Activated naive CD8-positive, alpha-beta T cell treated with anti-CD3 and anti-CD28 coated beads for 36 hours (primary cell): ENCODE measurements around the gene UGT1A8. TPM values are rescaled to one million over a fixed set of nuclear protein-coding genes. Genes with fewer than 3 reads are reported as not detected.

Source experiments
- total RNA-seq, 2 experiments: library from RNA; stranded (reverse); gene quantifications; one replicate each; pipeline ENCODE4 v1.2.3, GENCODE V29; 2021

Gene UGT1A8
- total RNA-seq, 2 experiments from 2014 or later, result not detected

Other genes with a start within 250 kb of the UGT1A8 start
- 10 to 100 TPM; 16.0 to 17.7 TPM for gene USP40, start 50.9 kb upstream of the UGT1A8 start, total RNA-seq
- not detected for gene UGT1A10, start 18.8 kb downstream of the UGT1A8 start, total RNA-seq
- not detected for gene UGT1A9, start 54.3 kb downstream of the UGT1A8 start, total RNA-seq
- gene UGT1A7, start 64.3 kb downstream of the UGT1A8 start, total RNA-seq, result not detected
- gene UGT1A6, start 75.3 kb downstream of the UGT1A8 start, total RNA-seq, result not detected
- not detected for gene UGT1A5, start 95.3 kb downstream of the UGT1A8 start, total RNA-seq
- gene UGT1A4, start 101.1 kb downstream of the UGT1A8 start, total RNA-seq, result not detected
- gene UGT1A3, start 111.4 kb downstream of the UGT1A8 start, total RNA-seq, result not detected
- not detected for gene UGT1A1, start 142.6 kb downstream of the UGT1A8 start, total RNA-seq
- not detected for gene MROH2A, start 160.7 kb downstream of the UGT1A8 start, total RNA-seq
- 10 to 100 TPM; 68.4 to 78.1 TPM for gene HJURP, start 236.9 kb downstream of the UGT1A8 start, total RNA-seq